GM18502 (cell line): ENCODE measurements around the gene PDIA5.

Experiments used
- ATAC-seq: cut with Tn5 transposase; IDR thresholded peaks from one replicate; pipeline ENCODE4 v1.9.1; 2021; ENCODE audit warnings: mild to moderate bottlenecking; ENCODE audit not compliant: unreplicated experiment, poor library complexity

The PDIA5 gene

DNA sequence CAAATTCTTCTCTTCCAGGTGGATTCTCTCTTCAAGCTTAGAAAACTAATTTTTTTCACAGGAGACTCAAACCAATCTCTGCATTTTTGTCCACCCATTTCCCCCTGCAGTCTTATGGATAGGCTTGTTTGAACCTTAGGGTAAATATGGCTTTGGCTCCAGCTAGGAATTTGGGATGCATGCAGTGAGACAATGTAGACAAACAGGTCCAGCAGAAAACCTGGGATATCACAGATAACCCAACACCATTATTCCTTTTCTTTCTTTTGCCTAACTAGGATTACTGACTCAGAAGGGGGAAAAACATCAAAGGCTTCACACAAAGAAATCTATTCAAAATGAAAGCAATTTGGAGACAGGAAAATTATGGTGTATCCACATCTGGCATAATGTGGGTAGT, 28.1 kb upstream of the PDIA5 start:
- no peak for ATAC-seq

DNA sequence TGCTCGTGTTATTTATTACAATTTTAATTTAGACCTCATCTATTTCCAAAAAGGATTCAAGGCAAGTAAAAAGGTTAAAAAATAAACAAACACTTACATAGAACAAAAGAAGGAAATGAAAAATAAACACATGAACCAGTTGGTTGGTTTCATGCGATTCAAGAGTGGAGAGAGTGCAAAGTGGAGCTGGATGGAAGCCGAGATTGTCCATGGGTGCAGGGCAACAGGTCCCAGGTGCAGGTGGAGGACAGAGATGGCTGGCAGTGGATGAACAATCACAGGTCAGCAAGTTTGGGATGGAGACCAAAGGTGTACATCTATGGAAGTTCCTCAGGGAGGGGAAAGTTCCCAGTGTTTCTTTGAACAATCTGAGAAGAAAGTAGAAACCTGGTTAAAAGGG, 27.6 kb upstream of the PDIA5 start:
- ATAC-seq, result no peak

DNA sequence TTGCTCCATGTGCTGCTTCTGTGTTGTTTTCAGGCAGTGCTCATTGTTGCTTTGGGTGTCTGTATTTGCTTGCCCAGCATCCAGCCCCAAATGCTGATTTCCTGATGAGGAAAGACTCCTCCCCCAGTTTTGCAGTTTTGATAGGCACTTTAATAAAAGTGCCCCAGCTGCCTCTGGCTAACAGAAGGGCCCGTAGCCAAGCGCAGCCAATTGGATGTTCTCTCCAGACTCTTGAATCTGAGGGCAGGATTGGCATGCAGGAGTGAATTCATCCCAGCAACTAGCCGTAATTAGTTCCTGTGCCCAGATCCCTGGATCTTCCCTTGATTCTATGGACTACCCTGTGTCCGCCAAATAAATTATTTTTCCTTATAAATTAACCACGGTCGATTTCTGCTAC, 24.4 kb upstream of the PDIA5 start:
- no peak for ATAC-seq

DNA sequence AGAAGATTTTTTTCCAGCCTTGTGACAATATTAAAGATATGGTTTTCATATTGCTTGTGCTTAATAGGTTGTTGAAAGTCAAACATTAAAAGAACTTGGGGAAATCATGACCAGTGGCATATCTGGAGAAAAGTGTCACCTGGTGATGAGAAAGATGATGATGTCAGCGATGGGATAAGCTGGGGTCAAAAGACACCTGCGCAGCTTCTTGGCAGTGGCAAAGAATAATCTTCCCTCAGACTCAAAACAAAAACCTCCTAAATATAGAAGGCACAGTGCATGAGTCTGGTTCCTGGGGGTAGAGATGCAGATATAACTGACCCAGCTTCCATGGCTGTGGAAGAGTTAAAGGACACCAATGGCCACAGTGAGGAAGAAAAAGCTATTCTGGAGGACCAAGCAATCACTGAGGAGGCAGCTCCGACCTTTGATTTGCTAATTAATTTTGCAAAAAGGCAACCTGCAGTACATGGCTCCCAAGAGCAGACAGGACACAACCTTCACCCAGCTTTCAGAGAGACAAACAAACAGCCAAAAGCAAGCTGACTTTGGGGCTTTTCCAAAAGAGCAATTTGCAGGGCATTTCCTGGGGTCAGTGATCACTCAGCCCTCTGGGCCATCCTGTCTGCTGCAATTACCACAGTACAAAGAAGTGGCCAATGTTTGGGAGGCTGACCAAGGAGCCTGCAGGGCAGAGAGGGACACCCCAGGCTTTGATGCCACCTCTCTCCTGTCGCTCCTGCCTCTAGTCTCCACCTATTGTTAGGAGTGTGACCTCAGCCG, 21.7 kb upstream of the PDIA5 start:
- no peak for ATAC-seq

DNA sequence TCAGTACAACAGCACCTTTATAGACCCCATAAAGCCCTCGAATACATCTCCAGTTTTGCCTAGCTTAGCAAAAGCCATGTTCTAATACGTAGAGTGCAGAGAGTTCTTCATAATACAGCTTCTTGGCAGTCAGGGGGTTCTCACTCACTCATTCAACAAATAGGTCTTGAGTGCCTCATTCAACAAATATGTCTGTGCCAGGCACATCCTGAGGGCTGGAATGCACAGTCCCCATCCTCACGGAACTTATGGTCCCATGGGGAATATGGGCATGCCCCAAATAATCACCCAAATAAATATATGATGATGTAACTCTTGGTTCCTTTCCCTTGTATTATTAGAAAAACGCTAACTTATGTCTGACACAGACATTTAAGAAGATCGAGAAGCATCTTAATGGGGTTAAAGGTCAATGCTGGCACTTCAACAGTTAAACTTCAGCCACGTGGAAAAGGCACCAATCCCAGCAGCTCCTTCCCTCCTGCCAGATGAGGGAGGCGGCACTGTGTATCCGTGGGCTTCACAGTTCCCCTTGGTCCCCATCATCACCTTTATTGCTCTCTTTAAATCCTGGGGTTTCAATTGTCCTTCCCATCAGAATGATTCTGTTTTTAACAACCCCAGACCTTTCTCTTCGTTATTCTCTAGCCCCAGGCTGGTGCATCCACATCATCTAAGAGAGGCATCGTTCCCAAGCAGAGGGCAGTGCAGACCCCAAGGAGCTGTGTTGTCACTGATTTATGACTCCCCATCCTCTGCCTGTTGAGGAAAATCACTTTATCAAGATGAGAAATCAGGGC, 20.4 kb upstream of the PDIA5 start:
- ATAC-seq, result no peak

DNA sequence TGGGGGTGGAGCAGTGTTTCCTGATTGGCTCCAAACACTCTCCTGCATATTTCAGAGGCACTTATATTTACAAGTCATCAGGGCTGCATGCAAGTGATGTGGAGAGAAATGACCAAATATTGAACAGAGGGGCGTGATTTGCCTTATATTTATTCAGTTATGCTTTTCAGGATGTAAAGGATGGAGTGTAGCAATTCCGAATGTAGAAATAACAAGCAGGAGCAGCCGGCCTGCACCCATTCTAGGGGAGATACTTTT, 19.8 kb upstream of the PDIA5 start:
- ATAC-seq, result no peak

DNA sequence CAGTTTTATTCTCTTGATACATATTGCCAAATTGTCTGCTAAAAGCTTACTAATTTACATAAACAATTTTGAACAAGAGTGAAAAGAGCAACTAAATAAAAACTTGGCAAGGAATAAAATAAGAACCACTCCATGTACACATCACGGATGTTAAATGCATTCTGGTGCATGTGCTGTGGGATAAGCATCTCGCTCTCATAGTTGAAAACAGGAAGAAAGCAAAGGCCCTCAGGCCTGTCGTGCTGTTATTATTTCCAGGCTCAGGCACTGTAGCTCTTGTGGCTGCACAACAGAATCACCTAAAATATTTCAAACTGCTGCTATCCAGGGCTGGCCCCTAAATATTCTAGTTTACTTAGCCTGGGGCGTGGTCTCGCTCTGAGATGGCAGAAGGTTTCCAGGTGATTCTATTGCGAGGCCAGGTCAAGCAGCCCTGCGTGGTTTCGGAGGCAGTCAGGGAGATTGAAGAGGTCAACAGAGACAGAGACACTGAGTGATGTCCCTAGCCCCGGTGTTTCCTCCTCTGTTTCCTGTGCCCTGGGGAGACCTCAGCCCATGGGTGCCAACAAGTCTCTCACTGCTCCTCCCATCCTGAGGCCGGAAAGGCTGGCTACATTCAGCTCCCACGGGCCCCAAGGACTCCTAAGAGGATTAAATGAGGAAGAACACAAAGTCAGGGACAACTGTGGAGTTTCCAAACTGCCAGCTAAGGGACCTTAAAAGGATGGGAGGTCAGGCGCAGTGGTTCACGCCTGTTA, 18.2 kb upstream of the PDIA5 start:
- ATAC-seq, result no peak

DNA sequence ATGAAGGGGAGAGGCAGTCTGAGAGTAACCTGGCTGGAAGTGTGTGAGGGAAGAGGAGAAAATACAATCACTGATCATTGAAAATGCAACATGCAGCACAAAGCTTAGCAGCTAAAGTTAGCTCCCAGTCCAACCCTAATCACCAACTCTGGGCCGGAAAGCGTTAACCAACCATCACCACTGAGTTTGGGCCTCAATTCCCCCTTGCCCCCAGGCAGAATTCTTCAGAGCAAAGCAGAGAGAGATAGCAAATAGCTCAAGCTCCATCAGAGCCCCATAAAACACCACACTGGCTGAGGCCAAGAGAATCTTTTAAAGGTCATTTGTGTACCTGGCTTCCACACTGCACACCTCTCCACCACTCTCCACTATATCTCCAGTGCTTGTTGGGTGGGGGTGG, 16.2 kb upstream of the PDIA5 start:
- no peak for ATAC-seq

DNA sequence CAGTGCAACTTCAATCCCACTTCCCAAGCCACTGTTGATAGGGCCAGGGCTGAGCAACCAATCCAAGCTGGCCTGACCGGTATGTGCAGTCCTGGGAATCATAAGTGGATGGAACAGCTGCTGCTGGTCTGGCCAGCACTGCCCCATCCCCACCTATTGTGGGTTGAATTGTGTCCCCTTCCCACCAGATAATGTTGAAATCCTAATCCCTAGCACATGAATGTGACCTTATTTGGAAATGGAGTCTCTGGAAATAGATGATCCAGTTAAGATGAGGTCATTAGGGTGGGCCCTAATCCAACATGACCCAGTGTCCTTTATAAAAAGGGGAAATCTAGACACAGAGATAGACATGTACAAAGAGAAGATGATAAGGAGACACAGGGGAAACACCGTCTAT, 13.7 kb upstream of the PDIA5 start:
- ATAC-seq, result no peak

DNA sequence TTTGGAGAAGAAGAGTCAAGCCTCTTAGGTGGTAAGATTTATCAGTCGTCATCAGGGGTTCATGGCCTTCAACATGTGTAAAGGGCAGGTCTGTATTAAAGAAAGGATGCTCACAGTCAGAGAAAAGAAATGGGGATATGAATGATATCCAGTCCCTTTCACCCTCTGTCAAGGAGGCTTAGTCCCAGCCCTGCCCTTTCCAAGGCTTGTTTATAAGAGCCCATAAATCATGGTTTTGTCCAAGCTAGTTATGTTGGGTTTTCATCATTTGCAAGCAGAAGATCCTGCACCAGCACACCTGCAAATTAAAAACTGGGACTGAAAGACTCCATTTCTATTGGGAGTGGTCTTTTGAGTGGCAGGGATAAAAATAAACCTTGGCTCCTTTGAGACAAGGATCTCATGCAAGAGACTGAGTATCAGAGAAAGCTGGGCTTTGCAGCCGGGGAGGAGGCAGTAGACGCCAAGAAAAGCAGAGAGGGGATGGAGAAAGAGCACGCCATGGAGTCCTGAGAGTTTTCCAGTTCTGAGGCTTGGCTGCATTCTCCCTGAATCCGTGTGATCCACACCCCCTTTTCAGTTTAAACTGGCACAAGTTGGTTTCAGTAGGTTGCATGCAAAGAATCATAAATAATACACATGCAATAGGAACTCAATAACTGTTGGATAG, 12.6 kb upstream of the PDIA5 start:
- no peak for ATAC-seq

DNA sequence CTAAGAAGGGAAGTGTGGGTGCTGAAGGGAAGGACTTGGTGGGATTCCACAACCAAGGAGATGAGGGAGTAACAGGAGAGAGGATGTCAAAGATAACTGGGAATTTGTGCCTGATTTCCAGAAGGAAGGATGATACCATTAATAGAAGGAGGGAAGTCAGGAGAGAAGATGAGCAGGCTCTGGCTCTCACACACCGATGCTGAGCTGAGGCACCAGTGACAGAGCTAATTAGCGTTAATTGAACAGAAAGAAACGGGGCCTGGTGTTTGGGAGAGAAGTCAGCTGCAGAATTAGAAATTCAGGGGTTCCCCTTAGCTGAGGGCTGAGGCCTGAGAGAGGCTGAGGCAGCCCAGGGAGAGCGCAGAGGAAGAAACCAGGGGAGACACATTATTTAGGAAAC, 11.9 kb upstream of the PDIA5 start:
- ATAC-seq, result no peak

DNA sequence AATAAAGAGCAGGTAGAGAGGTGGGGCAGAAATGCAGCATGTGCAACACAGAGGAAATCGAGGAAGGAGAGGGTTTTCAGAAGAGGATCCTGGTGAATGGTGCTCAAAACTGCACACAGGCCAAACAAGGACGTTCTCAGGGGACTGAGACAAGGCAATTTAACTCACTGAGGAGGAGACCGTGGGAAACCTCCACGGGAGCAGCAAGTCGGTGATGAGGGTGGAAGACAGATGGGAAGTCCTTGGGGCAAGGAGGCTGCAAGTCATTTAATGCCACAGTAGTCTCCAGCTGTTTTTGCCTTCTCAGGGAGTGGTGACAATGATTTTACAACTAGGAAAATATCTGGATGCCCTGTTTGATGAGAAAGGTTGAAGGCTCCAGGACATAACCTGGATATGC, 11.5 kb upstream of the PDIA5 start:
- no peak for ATAC-seq

DNA sequence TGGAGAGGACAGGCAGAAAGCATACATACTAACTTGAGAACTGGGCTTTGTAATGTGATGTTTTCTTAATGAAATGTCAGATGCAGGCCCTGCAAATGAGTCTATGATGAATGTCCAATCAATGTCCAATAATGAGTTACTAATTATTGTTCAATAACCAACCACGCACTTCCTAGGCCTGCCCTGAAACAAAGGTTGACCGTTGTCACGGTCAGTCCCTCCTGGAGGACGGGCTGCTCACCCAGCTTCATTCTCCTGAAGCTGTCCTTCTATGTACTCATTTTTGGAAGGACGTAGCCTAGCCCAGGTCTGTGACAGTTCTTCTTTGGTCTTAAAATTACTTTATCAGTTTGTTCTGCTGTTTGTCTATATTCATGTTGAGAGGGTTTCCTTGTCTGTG, 8.3 kb upstream of the PDIA5 start:
- ATAC-seq, result no peak

DNA sequence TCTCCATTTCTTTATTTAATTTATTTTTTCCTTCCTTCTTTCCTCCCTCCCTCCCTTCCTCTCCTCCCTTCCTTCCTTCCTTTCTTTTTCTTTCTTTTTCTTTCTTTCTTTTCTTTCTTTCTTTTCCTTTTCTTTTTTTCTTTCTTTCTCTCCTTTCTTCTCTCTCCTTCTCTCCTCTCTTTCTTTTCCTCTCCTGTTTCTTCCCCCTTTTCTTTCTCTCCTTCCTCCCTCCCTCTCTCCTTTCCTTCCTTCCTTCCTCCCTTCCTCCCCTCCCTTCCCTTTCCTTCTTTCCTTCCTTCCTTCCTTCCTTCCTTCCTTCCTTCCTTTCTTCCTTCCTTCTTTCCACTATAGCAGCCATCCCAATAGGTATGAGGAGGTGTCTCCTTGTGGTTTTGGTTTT, 6.8 kb upstream of the PDIA5 start:
- no peak for ATAC-seq

DNA sequence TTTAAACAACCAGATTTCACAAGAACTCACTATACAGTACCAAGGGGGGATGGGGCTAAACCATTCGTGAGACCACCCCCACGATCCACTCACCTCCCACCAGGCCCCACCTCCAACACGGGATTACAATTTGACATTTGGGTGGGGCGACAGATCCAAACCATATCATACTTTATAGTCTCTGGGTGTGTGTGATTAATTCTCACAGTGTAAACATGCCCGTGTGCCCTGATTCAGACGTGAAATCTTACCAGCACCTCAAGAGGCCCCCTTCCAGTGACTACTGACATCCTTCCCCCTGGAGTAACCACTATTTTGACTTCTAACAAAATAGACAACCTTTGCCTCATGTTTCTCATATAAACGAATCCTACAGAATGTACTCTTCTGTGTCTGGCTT, 5.0 kb upstream of the PDIA5 start:
- no peak for ATAC-seq

DNA sequence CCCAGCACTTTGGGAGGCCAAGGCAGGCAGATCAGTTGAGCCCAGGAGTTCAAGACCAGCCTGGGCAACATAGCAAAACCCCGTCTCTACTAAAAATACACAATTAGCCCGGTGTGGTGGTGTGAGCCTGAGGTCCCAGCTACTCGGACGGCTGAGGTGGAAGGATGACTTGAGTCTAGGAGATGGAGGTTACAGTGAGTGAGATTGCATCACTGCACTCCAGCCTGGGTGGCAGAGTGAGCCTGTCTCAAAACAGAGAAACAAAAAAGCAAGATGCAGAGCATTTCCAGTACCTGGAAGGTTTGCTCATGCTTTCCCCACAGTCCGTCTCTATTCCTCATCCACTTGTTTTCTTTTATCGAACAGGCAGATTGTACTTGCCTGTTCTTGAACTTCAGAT, 3.8 kb upstream of the PDIA5 start:
- ATAC-seq, result no peak

DNA sequence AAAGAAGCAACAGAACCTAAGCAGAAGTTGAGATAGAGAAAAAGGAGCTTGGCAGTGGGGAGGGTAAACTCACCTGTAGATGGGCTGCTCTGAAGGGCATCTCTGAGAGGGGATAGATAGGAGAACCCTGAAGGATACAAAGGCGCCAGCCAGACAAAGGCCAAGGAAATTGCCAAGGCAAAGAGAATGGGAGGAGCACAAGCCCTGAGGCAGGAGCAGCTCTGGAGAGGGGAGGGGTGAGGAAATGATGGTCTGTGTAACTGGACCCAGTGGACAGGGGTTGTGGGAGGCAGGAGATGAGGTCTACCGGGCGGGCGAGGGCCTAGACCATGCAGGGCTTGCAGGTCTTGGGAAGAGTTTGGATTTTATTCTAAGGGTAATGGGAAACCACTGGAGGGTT, 2.3 kb upstream of the PDIA5 start:
- ATAC-seq, result no peak

DNA sequence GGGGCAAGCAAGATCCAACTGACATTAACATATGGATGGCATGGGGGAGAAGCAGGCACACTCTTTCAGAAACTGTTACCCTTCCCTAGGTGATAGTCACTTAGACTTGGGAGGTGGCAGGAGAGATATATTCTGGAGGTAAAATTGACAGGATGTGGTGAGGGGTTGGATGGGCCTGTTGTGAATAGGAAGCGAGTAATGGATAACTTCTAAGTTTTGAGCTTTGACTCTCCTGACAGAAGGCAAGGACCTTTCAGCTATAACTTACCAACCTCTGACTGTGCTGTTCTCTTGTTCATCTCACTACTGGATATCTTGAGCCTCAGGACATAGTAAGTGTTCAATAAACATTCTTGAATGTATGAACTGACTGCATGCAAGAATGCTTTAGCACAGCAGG, 1.9 kb upstream of the PDIA5 start:
- ATAC-seq, result no peak

DNA sequence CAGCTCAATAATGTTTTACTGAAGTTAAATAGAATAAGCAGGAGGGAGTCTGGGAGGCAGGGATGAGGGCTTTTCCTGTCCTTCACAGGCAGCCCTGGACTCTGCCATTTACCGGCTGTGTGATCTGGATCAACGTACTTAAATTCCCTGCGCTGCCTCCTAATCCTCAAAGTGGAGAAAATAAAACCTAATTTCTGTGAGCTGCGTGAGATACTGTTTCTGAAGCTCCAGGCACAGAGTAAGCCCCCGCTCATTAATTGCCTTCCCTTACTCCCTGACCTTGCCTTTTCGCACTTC, 278 bp upstream of the PDIA5 start:
- no peak for ATAC-seq

DNA sequence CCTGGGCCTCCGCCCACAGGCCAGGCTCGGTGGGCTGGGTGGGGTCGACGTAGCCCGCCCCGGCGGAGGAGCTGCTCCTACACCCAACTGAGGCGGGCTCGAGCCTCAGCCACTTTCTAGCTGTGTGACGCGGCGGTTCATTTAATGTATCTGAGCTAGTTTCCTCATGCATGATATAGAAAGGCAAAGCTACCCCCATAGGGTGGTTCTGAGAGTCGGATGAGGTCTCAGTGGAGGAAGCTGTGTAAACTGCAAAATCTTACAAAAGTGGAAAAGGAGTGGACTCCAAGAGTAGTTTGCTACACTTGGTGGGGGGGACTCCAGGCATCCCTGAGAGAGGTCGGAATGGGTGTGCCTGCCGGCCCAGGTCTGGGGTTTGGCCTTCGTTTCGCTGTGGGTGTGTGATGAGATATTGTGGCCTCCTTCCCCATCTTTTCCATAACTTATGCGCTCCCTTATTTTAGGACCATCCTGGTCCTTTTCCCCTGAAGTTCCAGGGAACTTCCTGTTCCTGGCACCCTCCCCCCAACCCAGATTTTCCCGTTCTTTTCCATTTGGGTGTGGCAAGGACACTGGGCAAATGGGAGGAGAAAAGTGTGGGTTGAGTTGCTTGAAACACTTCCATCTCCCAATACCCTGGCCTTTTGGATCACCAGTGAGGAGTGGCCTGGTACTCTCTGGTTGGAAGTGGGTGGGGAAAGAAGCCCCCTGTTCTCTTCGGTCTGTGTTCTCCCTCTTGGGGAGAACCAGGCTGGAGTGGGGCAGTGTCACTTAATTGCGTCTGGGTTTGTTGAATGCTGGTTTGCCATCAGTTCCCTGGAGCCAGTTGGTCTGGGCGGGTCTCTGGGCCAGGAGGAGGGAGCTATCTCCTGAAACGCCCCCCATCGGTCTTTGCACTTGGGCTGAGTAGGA, 1.1 kb downstream of the PDIA5 start:
- ATAC-seq, result peak; percentile 45
